ENCODE measurements around the gene NFIX.

- no peak for TF ChIP-seq CTCF (IDR thresholded peaks at IDR 0.05)
- no peak for TF ChIP-seq POLR2A (IDR thresholded peaks at IDR 0.05)
- TF ChIP-seq POLR2AphosphoS5 (IDR thresholded peaks at IDR 0.05): no peak
- no peak for TF ChIP-seq EP300 (IDR thresholded peaks at IDR 0.05)
Measured at GRCh38 chr19:13102416-13102665, 107.1 kb downstream of the NFIX start.
